ENCODE measurements around the gene GPR101. TPM values are rescaled to one million over a fixed set of nuclear protein-coding genes. Genes with fewer than 3 reads are reported as not detected.
A peak's percentile ranks its signal among the peaks of the same experiment; 100 is the strongest.

The GPR101 gene, protein sequence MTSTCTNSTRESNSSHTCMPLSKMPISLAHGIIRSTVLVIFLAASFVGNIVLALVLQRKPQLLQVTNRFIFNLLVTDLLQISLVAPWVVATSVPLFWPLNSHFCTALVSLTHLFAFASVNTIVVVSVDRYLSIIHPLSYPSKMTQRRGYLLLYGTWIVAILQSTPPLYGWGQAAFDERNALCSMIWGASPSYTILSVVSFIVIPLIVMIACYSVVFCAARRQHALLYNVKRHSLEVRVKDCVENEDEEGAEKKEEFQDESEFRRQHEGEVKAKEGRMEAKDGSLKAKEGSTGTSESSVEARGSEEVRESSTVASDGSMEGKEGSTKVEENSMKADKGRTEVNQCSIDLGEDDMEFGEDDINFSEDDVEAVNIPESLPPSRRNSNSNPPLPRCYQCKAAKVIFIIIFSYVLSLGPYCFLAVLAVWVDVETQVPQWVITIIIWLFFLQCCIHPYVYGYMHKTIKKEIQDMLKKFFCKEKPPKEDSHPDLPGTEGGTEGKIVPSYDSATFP
- not detected for total RNA-seq

- no peaks in the 10 kb centered on the region for H3K36me3 Mint-ChIP-seq (ENCODE audit: insufficient read depth)
- DNase-seq (no peak), ATAC-seq (peak; percentile 22 to 44)
- no peaks in the 10 kb centered on the region for H3K9me3 Mint-ChIP-seq
- H3K27me3 Mint-ChIP-seq (ENCODE audit: low read depth): peaks cover 41% of the 10 kb centered on the region
- no peak within 1 kb of the TSS for H3K4me3 Mint-ChIP-seq
- peaks cover 11% of the 10 kb centered on the region for H3K4me1 Mint-ChIP-seq (ENCODE audit: low read depth)
These were observed at the start of gene GPR101 for GRCh38 chrX:137033774-137034507. GPR101 (minus strand) TSS chrX:137033995; CDS start chrX:137031674, 2,321 bp downstream.

DNA sequence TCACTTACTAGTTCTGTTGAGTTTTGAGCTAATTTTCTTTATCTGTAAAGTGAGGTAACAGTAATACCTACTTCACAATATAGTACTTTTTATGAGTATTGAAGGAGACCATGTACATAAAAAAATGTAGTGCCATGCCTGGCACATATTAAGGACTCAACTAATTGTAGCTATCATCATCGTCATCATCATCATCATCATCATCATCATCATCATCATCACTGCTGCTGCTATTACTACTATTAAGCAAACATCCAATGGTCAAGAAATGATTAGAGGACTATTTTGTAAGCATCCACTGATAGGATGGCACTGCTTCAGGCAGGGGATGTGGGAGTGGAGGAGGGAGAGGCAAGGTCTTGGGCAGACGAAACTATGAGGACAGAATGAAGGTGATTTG, 47.4 kb upstream of the GPR101 start:
- no peaks in the 10 kb centered on the region for H3K4me1 Mint-ChIP-seq (ENCODE audit: low read depth)
- H3K9me3 Mint-ChIP-seq: no peaks in the 10 kb centered on the region
- no peaks in the 10 kb centered on the region for H3K36me3 Mint-ChIP-seq (ENCODE audit: insufficient read depth)
- peaks cover 15% of the 10 kb centered on the region for H3K27me3 Mint-ChIP-seq (ENCODE audit: low read depth)
- DNase-seq (no peak), ATAC-seq (no peak)
- no peak overlapping the region for H3K4me3 Mint-ChIP-seq

DNA sequence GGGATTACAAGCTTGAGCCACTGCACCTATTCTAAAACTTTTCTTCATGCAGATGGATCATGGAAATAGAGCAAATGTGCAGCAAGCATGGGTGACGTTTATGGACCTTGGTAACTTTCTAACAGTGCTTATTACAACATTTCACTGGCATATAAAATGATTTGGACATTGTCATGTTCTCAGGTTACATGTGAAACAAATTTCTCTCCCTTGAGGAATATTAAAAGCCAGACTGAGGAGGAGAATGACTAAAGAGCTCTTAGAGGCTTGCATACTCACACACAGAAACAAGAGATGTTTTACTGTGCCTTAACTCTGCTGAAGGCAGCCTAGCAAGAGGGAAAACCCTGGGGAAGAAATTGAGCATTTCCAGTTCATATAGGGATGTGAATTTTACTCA, 38.6 kb upstream of the GPR101 start:
- DNase-seq: no peak
- Mint-ChIP-seq H3K4me1 (ENCODE audit: low read depth) (no peaks in the 10 kb centered on the region), H3K36me3 (ENCODE audit: insufficient read depth) (no peaks in the 10 kb centered on the region), H3K4me3 (no peak overlapping the region), H3K9me3 (no peaks in the 10 kb centered on the region), H3K27me3 (ENCODE audit: low read depth) (no peaks in the 10 kb centered on the region)
- no peak for ATAC-seq

DNA sequence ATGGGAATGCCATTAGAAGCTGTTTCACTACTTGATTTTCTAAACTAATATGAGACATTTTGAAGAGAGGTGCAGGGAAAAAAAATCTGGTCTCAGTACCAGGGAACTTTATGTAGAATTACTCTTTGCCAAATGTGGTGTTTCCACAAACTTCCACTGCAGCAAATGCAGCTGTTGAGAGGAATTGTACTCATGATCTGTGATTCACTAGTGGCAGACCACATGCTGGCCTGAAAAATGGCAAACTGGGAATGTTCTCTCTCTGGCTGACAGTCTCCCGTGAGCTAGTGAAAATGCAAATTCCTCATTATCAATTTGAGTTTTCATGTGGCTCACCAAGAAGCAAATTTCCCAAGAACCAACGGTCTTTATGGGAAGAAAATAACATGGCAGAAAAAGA, 37.8 kb upstream of the GPR101 start:
- no peak overlapping the region for H3K4me3 Mint-ChIP-seq
- DNase-seq (no peak), ATAC-seq (no peak)
- H3K36me3 Mint-ChIP-seq (ENCODE audit: insufficient read depth): no peaks in the 10 kb centered on the region
- H3K4me1 Mint-ChIP-seq (ENCODE audit: low read depth): no peaks in the 10 kb centered on the region
- no peaks in the 10 kb centered on the region for H3K9me3 Mint-ChIP-seq
- H3K27me3 Mint-ChIP-seq (ENCODE audit: low read depth): no peaks in the 10 kb centered on the region

- ATAC-seq: no peak
- Mint-ChIP-seq H3K27me3 (ENCODE audit: low read depth) (peaks cover 2% of the 10 kb centered on the region), H3K4me1 (ENCODE audit: low read depth) (no peaks in the 10 kb centered on the region), H3K36me3 (ENCODE audit: insufficient read depth) (no peaks in the 10 kb centered on the region), H3K4me3 (no peak overlapping the region), H3K9me3 (no peaks in the 10 kb centered on the region)
- no peak for DNase-seq
These were observed 33.4 kb upstream of the GPR101 start for GRCh38 chrX:137067147-137067546.

DNA sequence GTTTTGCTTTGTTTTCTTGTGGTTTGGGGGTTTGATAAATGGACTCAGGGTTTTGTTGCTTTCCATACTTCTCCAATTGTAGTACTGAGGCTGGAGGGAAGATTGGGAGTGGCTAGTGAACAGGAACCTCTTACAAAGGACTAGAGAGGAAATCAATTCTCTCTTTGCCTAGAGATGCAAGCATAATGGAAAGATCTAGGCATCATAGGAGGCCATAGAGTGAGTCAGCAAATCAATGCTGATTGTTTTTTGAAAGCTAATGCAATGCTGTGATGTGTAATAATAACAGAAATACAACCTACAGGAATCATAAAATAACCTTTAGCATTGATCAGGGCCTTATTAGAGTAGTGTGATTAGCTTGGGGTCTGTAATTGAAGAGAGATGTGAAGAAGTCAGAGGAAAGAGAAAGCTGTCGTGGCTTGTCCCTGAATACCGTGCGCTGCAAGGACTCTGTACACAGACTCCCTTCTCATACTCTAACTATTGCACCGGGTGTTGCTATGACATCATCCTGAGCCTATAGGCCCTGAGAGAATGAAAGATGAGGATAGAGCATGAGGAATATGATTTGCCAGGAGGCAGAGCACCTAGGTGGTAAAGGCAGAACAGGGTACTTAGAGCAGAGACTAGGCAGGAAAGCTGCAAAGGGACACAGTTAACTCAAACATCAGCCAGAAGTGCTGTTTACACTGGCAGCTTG, 29.3 kb upstream of the GPR101 start:
- H3K36me3 Mint-ChIP-seq (ENCODE audit: insufficient read depth): no peaks in the 10 kb centered on the region
- DNase-seq (no peak), ATAC-seq (no peak)
- H3K27me3 Mint-ChIP-seq (ENCODE audit: low read depth): peaks cover 7% of the 10 kb centered on the region
- H3K4me3 Mint-ChIP-seq: no peak overlapping the region
- no peaks in the 10 kb centered on the region for H3K4me1 Mint-ChIP-seq (ENCODE audit: low read depth)
- no peaks in the 10 kb centered on the region for H3K9me3 Mint-ChIP-seq

- peaks cover 15% of the 10 kb centered on the region for H3K27me3 Mint-ChIP-seq (ENCODE audit: low read depth)
- DNase-seq: no peak
- no peaks in the 10 kb centered on the region for H3K4me1 Mint-ChIP-seq (ENCODE audit: low read depth)
These were observed 24.7 kb upstream of the GPR101 start for GRCh38 chrX:137058339-137059127.

DNA sequence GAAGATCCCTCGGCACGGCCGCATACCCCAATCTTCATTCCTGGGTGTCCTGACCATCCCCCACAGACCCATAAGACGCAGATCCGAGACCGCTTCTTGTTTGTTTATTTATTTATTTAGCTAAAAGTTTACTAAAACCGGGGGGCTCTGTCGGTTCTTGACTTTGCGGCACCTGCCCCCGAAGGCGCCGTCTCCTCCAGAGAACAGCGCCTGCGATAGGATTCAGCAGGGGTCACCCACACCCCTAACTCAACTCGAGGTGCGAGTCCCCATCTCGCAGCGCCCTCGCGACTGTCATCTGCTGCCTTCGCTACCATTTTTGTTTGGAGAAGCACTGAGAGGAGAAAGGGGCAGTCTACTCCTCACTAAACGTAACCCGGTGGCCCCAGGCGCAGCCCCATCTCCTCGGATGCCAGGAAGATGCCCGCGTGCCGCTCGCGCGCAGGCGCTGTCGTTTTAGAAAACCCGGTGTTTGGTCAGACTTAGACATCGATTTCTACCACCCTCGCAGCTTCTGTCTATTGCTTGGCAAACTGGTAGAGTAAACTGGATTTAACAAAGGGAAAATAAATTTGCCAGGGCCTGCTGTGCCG, 18.9 kb upstream of the GPR101 start:
- peak; percentile 14 for DNase-seq
- Mint-ChIP-seq H3K27me3 (ENCODE audit: low read depth) (peaks cover 12% of the 10 kb centered on the region), H3K4me1 (ENCODE audit: low read depth) (peaks cover 2% of the 10 kb centered on the region), H3K9me3 (no peaks in the 10 kb centered on the region), H3K36me3 (ENCODE audit: insufficient read depth) (no peaks in the 10 kb centered on the region), H3K4me3 (peak overlapping the region; percentile 86)
- peak; percentile 36 to 48 for ATAC-seq

More at GRCh38 chrX:137058339-137059127, 24.7 kb upstream of the GPR101 start:
- no peaks in the 10 kb centered on the region for H3K9me3 Mint-ChIP-seq
- ATAC-seq: no peak
- H3K36me3 Mint-ChIP-seq (ENCODE audit: insufficient read depth): no peaks in the 10 kb centered on the region
- no peak overlapping the region for H3K4me3 Mint-ChIP-seq

DNA sequence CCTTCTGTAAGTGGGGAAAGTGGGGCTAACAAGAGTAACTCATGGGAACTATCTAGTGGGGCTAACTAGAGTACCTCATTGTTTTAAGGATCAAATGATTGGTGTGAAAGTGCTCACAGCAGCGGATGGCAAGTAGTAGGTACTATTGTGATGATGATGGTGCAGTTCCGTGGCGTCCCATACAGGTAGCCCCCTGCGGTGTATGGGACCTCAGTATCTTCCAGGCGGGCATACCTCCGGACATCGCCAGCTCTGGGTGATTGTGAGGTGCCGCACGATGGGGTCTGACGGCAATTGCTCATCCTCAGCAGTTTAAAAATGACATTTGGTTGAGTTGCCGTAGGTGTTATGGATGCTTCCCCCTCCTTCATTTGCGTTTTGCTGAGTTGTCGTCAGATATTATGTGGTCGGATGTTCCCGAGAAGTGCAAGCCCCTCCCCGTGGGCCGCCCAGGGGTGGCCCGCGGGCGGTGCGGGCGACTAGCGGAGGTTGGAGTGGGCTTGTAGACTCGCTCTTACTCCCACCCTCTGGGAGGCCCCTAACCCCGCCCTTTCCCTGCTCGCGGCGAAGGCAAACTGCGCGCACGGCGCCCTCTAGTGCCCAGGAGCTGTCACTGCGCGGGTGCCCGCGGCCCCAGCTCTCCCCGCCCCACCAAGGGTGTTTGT, 18.3 kb upstream of the GPR101 start:
- H3K27me3 Mint-ChIP-seq (ENCODE audit: low read depth): peaks cover 12% of the 10 kb centered on the region
- peaks cover 2% of the 10 kb centered on the region for H3K4me1 Mint-ChIP-seq (ENCODE audit: low read depth)
- H3K36me3 Mint-ChIP-seq (ENCODE audit: insufficient read depth): no peaks in the 10 kb centered on the region
- DNase-seq (peak; percentile 82), ATAC-seq (peak; percentile 87 to 93)
- no peaks in the 10 kb centered on the region for H3K9me3 Mint-ChIP-seq
- H3K4me3 Mint-ChIP-seq: peak overlapping the region; percentile 86

DNA sequence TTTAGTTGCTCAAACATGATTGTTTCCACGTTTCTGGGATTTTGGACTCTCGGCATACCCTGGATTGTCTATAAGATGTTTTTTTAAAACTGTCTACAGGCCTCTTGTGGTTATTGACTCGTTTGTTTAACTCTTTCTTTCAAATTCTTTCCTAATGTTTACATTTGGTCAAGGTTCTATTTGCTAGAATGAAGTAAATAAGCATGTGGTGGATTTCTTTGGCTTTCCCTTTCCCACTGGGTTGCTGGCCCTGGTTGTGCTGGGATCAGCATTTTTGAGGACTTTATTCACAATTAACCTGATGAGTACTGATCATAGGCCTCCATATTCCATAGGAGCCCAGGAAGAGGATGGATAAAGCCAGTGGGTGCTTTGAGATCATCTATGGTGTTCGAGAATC, 11.1 kb upstream of the GPR101 start:
- ATAC-seq (no peak), DNase-seq (no peak)
- no peaks in the 10 kb centered on the region for H3K9me3 Mint-ChIP-seq
- H3K36me3 Mint-ChIP-seq (ENCODE audit: insufficient read depth): no peaks in the 10 kb centered on the region
- H3K4me1 Mint-ChIP-seq (ENCODE audit: low read depth): no peaks in the 10 kb centered on the region
- no peak overlapping the region for H3K4me3 Mint-ChIP-seq
- H3K27me3 Mint-ChIP-seq (ENCODE audit: low read depth): peaks cover 2% of the 10 kb centered on the region

GRCh38 chrX:137043736-137044135, 9.9 kb upstream of the GPR101 start:
- H3K9me3 Mint-ChIP-seq: no peaks in the 10 kb centered on the region
- H3K4me3 Mint-ChIP-seq: no peak overlapping the region
- ATAC-seq (no peak), DNase-seq (no peak)
- no peaks in the 10 kb centered on the region for H3K4me1 Mint-ChIP-seq (ENCODE audit: low read depth)
- peaks cover 3% of the 10 kb centered on the region for H3K27me3 Mint-ChIP-seq (ENCODE audit: low read depth)
- H3K36me3 Mint-ChIP-seq (ENCODE audit: insufficient read depth): no peaks in the 10 kb centered on the region

DNA sequence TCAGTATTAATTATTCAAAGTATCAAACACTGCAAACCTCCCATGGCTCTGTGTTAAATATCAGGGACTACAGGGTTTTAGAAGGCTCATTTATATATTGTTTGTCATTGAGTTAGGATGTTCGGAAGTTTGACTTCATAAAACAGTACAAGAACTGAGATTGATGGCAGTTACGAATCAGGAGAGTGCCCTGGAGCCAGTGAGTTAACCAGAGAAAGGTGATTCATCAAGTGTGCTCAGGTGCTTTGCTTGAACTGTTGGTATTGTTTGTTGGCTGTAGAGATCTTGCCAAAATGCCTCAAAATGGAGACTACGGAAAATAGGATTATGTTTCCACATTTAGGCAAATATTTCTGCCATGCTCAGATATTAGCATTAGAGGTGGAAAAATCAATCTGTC, 7.5 kb upstream of the GPR101 start:
- ATAC-seq (no peak), DNase-seq (no peak)
- Mint-ChIP-seq H3K4me3 (no peak overlapping the region), H3K9me3 (no peaks in the 10 kb centered on the region), H3K27me3 (ENCODE audit: low read depth) (peaks cover 3% of the 10 kb centered on the region), H3K4me1 (ENCODE audit: low read depth) (no peaks in the 10 kb centered on the region), H3K36me3 (ENCODE audit: insufficient read depth) (no peaks in the 10 kb centered on the region)

- Mint-ChIP-seq H3K9me3 (no peaks in the 10 kb centered on the region), H3K4me1 (ENCODE audit: low read depth) (no peaks in the 10 kb centered on the region), H3K27me3 (ENCODE audit: low read depth) (peaks cover 10% of the 10 kb centered on the region), H3K4me3 (no peak overlapping the region), H3K36me3 (ENCODE audit: insufficient read depth) (no peaks in the 10 kb centered on the region)
- DNase-seq (no peak), ATAC-seq (no peak)
These were observed 6.5 kb upstream of the GPR101 start for GRCh38 chrX:137040113-137040794.
